ENCODE measurements around the gene VGLL3.
"Not testable (repeated sequence)": the region's sequence is repeated elsewhere in the genome, so short reads cannot be mapped to it uniquely, and the experiment has no call there.

Gene VGLL3

DNA sequence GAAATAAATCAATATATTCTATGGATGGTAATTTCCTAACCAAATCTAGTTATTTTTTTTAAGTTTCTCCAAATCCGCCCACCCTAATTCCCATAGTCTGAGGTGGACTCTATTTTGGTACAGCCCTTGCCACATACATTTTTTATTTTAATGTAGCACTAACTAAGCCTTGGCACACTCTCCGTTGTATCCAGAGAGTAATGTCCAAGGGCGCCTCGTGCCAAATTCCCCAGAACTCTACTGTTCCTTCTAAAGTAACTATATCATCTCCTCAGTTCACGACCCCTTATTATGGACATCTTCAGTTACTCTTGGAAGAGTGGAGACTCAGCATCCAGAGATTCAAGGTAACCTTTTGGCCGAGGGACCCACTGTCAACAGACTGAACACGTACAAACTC, 1.3 kb downstream of the VGLL3 start:
- no peak for DNase-seq (ENCODE audit: low spot score)

GRCh38 chr3:86989006-86989405, 1.9 kb downstream of the VGLL3 start:
- DNase-seq (ENCODE audit: low spot score): no peak

- DNase-seq (ENCODE audit: low spot score): no peak
Observed at GRCh38 chr3:86988235-86988634, 2.7 kb downstream of the VGLL3 start.

- DNase-seq (ENCODE audit: low spot score): no peak
Observed at GRCh38 chr3:86987421-86987715, 3.6 kb downstream of the VGLL3 start.

DNA sequence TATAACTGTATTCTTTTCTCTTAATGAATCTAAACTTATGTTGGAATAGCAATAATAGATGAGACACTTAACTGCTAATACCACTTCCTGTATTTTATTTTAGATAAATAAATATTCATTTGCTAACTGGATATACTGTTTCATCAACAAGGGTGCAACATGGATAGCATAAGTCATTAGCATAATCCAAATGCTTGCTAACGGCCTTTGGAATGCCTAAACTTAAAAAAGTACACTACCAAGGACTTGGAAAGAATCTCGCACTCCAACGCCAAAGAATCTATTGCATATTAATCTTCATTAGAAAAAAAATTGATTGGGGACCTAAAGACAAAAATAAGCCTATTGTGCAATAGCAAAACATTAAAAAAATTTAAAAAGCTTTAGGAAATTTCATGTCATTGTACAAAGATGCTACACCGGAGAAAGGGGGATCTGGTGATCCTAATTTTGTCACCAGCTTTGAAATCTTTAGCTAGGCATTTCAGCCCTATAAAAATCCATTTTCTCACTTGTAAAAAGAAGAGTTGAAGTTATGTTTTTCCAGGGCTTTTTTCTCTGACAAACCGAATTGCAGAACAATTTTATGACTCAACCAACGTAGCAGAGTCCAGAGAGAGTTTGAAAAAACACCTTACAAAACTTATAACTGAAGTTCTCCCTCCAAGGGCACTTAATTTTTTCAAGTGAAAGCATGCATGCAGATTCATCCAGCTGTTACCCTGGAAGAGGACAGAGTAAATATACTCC, 4.1 kb downstream of the VGLL3 start:
- no peak for DNase-seq (ENCODE audit: low spot score)

DNA sequence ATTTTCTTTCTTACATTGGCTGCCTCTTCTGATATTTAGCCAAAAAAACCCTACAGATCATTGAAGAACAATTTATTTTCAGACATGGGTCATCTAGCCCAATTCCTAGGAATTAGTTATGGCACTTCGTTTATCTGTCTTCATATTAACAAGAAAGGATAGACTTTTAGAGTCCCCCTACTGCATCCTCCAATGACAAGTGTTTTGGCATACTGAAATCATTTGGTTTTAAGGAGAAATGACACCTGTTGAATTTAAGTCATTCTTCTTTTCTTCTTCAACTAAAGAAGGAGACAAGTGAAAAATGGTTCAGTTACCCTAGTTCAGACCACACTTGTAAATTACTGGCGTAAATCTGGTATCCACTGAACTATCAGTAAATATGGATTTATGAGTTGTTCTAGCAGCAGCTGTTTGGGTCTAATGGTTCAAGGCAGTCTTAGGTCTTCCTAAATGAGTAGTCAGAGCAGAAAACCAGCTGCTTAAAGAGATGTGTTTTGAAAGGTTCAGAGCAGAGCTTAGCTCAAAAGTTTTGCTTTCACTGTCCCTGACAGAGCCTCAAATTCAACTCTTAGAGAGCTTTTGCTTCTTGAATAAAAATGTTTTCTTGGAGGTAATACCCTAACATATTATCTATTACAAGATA, 5.6 kb downstream of the VGLL3 start:
- no peak for DNase-seq (ENCODE audit: low spot score)

DNA sequence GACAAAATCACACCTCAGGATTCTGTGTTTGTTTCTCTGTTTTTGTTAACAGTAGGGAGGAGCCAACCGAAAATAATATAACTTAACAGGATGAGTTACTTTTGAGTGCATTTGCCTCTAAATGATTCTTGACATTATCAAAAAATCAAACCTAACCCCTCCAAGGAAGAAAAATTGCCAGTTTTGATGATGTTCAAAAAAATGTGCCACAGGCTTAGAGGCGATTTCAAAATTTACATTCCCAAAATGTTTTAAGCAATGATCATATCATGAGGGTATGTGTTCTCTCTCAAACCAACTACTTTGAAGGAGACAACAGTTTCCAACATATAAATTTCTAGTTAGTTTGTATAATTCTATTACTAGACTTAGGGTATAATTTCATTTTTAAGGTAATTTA, 6.7 kb downstream of the VGLL3 start:
- DNase-seq (ENCODE audit: low spot score): no peak

DNA sequence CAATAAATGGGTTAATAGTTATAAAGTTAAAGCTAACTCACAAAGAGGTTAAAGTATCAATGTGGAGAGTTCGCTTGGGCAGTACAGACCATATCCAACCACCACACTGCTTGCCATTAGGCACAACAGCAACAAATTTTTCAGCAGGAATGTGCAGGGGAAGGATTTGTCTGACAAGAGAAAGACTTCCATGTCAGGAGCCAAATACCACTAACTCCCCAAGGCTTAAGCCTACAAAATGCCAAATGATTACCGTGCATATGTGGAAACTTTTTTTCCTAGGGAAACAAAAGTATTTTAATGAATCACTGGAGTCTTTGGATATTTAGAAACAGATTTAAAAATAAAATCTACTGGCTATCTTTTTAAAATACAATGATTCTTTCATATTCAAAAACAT, 8.1 kb downstream of the VGLL3 start:
- DNase-seq (ENCODE audit: low spot score): no peak

GRCh38 chr3:86978111-86978551, 12.8 kb downstream of the VGLL3 start:
- DNase-seq (ENCODE audit: low spot score): no peak

GRCh38 chr3:86976219-86976618, 14.7 kb downstream of the VGLL3 start:
- DNase-seq (ENCODE audit: low spot score): no peak

GRCh38 chr3:86974177-86974576, 16.8 kb downstream of the VGLL3 start:
- DNase-seq (ENCODE audit: low spot score): not testable (repeated sequence)

GRCh38 chr3:86973440-86973839, 17.5 kb downstream of the VGLL3 start:
- DNase-seq (ENCODE audit: low spot score): no peak

- peak; percentile 29 for DNase-seq (ENCODE audit: low spot score)
Observed at GRCh38 chr3:86969500-86970189, 21.3 kb downstream of the VGLL3 start.

DNA sequence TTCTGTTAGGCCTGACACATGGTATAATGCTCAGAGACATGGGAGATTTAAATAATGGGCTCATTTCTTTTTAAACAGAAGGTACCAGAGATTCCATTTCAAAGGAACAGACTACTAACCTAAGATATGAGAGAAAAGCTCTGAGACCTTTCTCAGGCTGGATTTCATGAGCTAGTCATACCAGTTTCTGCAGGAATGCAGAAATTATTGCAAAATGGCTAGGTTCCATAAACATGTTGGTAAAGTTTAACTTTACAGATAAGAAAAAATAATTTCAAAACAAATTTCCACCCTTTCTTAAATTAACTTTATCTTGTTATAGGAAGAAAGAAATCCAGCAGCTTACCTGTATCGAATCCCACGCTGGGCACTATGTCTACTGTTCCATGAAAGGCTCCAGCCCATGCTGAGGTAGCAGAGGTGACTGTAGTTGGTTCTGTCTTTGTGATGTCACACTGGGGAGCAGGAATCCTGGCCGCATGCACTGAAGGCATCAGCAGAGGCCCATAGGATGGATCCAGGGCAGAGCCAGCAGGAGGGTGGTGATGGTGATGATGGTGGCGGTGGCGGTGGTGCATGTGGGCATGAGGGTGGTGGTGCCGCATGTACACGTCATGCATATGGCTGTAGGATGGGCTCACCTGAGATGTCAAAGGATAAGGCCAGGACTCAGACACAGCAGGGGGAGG, 22.6 kb downstream of the VGLL3 start:
- DNase-seq (ENCODE audit: low spot score): no peak

DNA sequence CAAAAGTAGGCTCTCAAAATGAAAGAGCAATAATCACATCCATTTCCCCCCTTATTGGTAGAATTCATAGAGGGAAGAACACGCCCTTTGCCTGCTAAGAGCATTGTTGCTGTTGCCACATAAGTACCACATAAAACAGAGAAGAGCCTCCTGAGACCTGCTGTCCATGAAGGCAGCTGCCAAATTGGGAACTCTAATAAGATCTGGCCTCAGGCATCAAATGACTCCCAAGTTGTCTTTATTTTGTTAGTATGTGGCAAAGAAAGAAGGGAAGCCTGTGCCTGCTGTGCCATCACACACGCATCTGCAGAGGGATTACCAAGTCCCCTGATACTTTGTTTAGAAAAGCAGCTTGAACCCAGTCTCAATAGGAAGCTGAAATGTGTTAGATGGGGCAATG, 23.9 kb downstream of the VGLL3 start:
- DNase-seq (ENCODE audit: low spot score): no peak

DNA sequence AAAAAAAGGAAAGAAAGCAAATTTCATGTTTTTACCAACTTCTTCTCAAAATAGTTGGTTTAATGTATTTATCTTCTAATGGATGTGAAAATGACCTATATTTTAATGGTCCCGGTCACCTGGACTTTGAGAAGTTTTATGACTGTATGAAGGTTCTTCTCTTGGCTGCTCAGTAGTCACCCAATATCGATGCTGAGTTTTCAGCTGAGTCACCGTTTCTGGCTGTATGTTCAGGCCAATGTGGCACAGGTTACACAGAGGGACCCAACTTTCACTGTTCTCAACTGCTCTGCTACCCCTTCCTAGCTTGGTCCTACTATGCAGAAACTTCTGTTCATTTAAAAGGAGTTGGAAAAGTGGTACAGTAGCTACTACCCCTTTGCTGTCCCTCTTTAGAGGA, 25.8 kb downstream of the VGLL3 start:
- no peak for DNase-seq (ENCODE audit: low spot score)

GRCh38 chr3:86963611-86964010, 27.3 kb downstream of the VGLL3 start:
- DNase-seq (ENCODE audit: low spot score): no peak

GRCh38 chr3:86961297-86961696, 29.7 kb downstream of the VGLL3 start:
- DNase-seq (ENCODE audit: low spot score): no peak

DNA sequence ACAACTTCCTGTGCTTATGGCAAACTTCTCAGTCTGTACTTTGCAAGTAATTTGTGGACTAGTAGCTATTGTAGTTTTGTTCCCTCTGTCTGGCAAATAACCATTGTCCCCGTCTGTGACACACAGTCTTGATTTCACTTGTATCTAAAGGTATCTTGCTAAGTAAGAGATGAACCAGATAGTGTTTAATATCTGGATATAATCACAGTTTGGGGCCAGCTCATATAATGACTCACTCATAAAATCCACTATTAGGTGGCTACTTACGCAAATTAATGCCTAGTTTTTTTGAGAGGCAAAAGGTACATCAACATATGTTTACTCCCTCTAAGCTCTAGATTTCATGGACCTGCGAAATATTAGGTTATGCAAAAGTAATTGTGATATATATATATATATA, 30.4 kb downstream of the VGLL3 start:
- no peak for DNase-seq (ENCODE audit: low spot score)

DNA sequence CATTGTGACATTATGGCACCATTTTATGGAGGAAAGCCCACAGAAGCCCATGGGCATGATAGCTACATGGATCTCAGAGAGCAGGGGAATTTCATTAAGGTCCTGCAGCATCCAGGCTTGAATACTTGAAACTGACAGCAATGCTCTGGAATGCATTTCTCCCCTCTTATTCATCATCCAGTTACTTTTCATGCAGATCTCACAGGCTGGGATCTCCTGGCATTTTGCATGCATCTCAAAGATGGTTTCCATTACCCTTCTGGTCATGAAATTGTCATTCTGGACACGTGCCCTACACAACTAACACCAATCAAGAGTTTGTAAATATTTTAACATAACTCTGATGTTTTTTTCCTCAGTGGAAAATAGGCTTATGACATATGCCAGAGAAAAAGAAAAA, 32.4 kb downstream of the VGLL3 start:
- DNase-seq (ENCODE audit: low spot score): no peak

- DNase-seq (ENCODE audit: low spot score): no peak
Observed at GRCh38 chr3:86954747-86955146, 36.2 kb downstream of the VGLL3 start.

- DNase-seq (ENCODE audit: low spot score): no peak
Observed at GRCh38 chr3:86954226-86954625, 36.7 kb downstream of the VGLL3 start.

DNA sequence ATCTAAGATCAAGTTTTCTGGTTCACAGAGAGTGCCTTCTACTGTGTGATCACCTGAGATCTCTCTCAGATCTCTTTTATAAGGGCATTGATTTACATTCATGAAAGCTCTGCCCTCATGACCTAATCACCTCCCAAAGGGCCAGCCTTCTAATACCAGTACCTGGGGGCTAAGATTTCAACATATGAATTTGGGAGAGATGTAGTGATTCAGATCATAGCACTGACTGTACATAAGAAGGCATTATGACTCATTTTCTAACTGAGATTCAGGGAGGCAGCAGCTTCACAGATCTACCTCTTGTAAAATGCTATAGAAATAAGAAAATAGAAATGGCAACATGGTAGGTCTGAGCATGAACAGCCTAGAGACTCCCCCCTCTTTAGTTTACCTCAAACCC, 39.6 kb downstream of the VGLL3 start:
- no peak for DNase-seq (ENCODE audit: low spot score)
